Stimulated activated CD8-positive, alpha-beta memory T cell treated with anti-CD3 and anti-CD28 coated beads, Interleukin-2, amount 100 ng/mL, for 48 hours (primary cell): ENCODE measurements around the gene ABCA2.

Experiments used
- DNase-seq, 2 donors: peaks; one replicate each; pipeline ENCODE4 v3.0.0-alpha.2; 2020; ENCODE audit warnings: low read depth in 2 of 2

Gene ABCA2

DNA sequence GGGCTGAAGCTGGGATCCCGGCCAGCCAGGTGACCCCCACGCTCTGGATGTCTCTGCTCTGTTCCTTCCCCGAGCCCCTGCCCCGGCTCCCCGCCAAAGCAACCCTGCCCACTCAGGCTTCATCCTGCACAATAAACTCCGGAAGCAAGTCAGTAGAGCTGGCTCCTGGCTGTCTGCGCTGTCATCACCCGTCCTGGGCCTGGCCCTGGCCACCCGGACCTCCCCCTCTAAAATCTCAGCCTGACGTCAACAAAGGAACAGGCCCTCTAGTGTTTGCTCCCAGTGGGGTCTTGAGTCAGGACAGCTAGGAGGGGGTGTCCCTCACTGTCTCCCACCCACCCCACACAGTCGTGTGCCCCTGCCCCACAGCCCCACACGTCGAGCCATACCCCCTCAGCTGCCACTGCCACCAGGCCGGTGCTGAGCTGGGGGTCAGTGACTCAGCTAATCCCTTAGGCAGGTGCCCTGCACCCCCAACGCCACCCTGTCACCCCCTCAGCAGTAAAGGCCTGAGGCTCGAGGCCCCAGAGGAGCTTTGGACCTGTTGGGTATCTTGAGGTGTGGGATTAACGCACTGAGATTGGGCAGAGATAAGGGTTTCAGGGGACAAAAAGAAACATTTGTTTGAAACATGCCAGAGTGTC lies 46.3 kb downstream of the ABCA2 start:
- no peak for DNase-seq

DNA sequence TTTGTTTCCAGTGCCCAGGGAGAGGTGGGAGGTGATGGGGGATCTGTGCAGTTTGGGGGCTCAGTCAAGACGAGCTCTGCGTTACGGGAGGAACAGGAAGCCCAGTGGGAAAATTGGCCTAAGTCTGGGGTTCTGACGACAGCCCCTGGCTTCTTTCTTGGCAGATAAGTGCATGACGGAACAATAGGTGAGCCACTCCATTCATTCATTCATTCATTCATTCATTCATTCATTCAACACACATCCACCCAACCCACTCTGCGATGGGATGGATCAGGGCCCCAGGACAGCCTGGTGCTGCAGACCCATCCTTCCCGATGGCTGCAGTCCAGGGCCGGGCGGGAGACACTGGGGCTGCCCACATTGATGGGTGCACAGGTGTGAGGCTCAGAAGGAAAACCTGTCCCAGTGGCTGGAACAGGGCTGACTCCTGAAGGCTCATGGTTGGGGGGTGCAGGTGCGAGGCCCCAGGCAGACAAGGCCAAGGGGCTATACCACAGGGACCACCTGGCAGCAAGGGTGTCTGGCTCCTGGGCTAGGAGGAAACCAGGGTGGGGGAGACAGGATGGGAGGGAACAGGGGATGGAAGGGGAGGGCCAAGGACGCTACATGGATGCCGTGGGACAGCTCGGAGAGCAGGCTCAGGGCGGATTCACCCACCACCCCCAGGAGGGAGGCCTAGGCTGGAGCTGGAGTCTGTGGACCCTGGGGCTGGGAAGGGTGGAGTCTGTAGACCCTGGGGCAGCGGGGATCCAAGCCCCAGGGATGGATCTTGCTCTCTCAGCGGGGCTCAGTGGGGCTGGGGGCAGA lies 47.2 kb downstream of the ABCA2 start:
- no peak for DNase-seq

DNA sequence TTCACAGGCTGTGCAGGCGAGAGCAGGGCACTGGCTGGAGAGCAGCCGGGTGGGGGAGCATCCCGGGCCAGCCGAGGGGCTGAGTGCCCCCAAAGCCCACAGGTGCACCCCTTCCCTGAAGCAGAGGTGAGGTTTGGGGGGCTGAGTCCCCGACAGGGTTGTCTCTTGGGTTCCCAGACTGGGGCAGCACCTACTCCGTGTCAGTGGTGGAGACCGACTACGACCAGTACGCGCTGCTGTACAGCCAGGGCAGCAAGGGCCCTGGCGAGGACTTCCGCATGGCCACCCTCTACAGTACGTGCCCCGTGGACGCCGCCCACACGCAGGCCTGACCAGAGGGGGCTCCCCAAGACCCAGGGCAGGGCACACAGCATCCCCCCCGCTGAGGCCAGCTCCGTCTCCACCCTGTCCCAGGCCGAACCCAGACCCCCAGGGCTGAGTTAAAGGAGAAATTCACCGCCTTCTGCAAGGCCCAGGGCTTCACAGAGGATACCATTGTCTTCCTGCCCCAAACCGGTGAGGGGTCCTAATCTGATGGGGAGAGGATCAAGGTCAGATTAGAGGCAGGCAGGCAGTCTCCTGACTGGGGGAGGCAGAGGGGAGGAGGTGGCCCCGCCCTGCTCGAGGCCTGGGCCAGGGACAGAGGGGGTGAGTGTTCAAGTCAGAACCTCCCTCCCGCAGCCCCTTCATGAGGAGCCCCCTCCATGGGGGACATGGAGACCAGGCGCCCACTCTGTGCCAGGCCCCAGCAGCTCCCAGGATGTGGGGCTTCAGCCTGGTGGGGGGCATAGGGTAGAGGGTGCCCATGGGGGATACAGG lies 48.1 kb downstream of the ABCA2 start:
- no peak for DNase-seq

DNA sequence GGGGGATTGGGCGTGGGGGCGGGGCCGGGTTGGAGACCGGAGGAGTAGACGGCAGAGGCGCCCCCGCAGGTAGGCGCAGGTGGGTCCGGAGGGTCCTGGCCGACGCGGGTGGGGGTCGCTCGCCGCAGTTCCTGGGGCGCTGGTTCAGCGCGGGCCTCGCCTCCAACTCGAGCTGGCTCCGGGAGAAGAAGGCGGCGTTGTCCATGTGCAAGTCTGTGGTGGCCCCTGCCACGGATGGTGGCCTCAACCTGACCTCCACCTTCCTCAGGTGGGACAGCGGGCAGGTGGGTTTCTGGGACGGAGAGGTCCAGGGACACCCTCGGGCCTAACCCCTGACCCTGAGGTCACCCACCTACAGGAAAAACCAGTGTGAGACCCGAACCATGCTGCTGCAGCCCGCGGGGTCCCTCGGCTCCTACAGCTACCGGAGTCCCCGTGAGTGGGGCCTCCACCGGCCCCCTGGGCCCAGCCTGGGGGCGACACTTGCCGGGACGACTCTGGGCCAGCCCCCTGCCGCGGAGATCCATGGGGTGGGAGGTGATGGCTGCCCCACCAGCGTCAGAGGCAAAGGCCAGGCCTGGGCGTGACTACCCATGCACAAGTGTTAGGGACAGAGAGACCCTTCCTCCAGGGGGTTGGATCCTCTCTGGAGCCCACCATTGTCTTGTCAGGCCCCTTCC lies 49.0 kb downstream of the ABCA2 start:
- DNase-seq, result no peak

GRCh38 chr9:136978073-136978864 lies 49.8 kb downstream of the ABCA2 start:
- DNase-seq, result peak; percentile 61 to 63

DNA sequence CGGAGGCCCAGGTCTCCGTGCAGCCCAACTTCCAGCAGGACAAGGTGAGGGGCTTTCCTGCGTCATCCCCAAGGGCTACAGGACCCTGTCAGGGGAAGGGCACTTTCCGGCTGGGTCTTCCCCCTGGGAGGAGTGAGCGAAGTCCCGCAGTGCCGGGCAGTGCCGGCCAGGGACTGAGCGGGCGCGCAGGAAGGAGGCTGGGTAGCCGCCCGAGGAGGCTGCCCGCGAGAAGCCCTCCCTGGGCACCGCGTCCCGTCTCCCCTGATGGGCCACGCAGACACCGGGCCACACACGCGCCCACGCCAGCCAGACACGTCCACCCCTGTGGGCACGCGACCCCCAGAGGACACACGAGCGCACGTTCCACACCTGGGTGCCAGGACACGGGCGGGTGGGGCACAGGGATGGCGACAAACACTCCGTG lies 50.4 kb downstream of the ABCA2 start:
- no peak for DNase-seq

DNA sequence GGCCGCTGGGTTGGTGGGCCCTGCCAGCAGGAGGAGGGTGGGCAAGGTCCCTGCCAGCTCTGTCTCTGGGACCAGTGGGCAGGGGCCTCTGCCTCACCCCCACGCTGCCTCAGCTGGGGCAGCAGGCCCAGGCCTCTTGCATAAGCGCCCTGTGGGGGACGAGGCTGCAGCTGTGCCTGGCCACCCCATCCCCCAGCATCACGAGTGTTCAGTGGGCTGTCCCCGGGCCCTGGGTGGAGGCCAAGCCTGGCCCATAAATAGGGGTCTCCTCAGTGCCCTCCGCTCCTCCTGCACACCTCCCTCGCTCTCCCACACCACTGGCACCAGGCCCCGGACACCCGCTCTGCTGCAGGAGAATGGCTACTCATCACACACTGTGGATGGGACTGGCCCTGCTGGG lies 50.8 kb downstream of the ABCA2 start, which contains the start of gene PTGDS:
TSS of gene PTGDS (plus strand) at position 282 of the 400 bp plus-strand sequence. CDS start at position 357, 75 bp downstream.
- no peak for DNase-seq

DNA sequence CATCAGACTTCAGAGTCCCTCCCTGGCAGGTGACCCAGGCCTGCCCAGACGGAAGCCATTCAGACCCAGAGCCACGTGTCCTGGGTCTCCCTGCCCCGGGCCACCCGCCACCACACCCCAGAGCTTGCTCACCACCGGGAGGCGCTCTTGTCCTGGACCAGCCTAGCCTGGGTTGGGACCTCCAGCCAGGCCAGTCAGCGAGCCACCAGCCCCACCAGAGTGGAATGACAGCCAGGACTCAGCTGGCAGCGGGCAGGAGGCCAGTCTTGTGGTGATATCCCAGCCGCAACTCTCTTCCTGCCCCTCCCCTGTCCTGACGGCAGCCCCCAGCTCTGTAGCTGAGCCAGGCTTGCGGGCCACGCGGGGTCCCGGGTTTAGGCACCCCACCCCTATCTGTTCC lies 52.4 kb downstream of the ABCA2 start:
- DNase-seq, result peak in 1 of 2 donors; percentile 36

GRCh38 chr9:136974817-136975535 lies 53.1 kb downstream of the ABCA2 start:
- no peak for DNase-seq

GRCh38 chr9:136973618-136974617 lies 54.1 kb downstream of the ABCA2 start:
- no peak for DNase-seq

DNA sequence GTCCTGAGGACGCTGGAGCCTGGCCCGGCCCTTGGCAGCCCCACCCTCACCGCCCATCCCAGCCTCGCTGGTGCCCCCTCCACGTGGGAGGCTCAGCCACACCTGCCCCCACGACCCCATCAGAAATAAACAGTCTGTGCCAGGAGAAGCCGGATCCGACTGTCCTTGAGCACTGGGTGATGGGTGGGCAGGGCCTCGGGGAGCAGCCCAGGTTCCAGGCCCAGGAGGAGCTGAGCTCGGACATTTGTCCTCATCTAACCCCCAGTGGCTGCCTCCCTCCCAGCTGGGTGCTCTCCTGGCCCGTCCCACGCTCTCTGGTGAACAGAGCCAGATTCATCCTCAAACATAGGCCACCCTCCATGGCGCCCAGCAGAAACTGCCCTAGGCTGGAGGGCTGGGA lies 55.3 kb downstream of the ABCA2 start:
- no peak for DNase-seq

GRCh38 chr9:136972335-136972734 lies 55.7 kb downstream of the ABCA2 start:
- no peak for DNase-seq

- DNase-seq, result no peak
Observed at GRCh38 chr9:136971746-136972145, 56.3 kb downstream of the ABCA2 start.

GRCh38 chr9:136970361-136970760 lies 57.7 kb downstream of the ABCA2 start:
- no peak for DNase-seq

DNA sequence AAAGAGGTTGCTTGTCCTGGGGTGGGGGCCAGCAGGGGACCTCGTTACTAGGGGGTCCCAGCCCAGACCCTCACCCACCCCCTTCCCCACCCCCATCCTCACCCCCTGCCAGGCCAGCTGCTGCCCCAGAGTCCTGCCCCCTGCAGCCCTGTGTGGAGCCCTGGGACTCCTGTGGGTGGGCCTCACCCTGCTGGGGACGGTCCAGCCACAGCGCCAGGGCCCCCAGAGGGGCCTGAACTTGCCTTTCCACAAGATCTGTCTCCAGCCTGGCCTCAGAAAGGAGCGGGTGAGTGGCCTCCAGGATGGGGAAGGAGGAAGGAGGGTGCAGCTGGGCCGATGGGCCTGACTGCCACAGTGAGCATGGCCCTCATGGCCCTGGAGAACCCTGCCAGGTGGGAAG lies 58.3 kb downstream of the ABCA2 start:
- DNase-seq, result no peak

DNA sequence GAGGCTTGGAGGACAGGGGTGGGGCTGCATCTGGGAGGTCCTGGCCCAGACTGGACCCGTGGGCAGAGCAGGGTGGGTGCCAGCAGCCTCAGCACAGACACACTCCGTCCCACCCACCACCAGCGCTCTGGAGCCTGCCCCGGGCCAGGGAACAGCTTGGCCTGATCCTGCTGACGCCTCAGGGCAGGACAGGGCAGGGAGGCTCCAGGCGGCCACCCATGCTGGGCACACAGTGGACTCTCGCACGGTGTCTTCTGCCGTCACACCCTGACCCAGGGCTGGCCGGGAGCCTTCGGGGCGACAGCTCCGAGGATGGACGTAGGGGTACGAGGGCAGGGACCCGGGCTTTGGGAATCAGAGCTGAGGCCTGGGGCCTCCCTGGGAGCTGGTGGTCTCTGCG lies 58.9 kb downstream of the ABCA2 start:
- no peak for DNase-seq

DNA sequence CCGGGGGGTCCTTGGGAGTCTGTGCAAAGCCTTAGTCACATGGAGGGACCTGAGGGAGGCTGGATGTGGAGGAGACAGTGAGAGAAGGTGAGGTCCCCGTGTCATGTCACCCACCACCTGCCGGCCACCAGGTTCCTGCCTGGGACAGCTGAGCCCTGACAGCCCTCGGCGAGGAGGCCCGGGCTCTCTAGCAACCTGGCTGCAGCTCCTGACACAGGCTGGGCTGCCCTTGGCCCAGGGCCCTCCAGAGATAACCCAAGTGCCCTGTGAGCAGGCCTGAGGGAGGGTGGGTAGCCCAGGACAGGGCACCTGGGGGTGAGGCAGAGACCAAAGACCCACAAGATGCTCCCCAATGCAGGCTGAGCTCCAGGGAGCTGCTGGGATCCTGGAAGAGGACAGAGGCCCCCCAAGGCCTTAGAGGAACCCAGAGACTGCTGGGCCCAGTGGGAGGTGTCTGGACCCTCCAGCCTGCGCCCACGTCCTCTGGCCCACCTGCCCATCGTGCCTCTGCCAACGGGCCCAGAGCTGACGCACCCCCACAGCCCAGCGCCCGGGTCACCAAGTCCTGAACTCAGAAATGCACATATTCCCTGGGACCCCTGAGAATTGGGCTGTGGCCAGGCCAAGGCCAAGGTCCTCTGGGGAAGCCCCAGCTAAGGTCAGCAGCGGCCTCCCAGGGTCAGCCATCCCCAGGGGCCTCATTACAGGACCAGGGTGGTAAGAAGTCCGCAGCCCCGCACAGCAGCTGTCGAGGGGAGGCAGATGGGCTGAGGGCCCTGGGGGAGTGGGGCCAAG lies 59.5 kb downstream of the ABCA2 start:
- DNase-seq, result no peak

- no peak for DNase-seq
Observed at GRCh38 chr9:136965771-136966484, 62.1 kb downstream of the ABCA2 start.
